Fibroblast of lung (primary cell): Measurements from ENCODE around the gene EMSY.

Experiments used
- EZH2 ChIP-seq: IDR thresholded peaks from 2 replicates; pipeline ENCODE4 v1.5.1; 2012; ENCODE audit warnings: low read length, control low read depth, mild to moderate bottlenecking; ENCODE audit errors: missing control alignments
- TF ChIP-seq, protein P1 (sequence below), 2 donors: IDR thresholded peaks in 1 of 2; conservative IDR thresholded peaks in 1 of 2; 1 replicate in 1 of 2; 2 replicates in 1 of 2; pipeline ENCODE4 v1.5.1; 2011 to 2012; ENCODE audit warnings: low read length in 2 of 2, control low read depth in 1 of 2, inconsistent platforms in 1 of 2, low read depth in 1 of 2, mild to moderate bottlenecking in 1 of 2

- no peak for TF ChIP-seq EZH2
- TF ChIP-seq, protein P1, sequence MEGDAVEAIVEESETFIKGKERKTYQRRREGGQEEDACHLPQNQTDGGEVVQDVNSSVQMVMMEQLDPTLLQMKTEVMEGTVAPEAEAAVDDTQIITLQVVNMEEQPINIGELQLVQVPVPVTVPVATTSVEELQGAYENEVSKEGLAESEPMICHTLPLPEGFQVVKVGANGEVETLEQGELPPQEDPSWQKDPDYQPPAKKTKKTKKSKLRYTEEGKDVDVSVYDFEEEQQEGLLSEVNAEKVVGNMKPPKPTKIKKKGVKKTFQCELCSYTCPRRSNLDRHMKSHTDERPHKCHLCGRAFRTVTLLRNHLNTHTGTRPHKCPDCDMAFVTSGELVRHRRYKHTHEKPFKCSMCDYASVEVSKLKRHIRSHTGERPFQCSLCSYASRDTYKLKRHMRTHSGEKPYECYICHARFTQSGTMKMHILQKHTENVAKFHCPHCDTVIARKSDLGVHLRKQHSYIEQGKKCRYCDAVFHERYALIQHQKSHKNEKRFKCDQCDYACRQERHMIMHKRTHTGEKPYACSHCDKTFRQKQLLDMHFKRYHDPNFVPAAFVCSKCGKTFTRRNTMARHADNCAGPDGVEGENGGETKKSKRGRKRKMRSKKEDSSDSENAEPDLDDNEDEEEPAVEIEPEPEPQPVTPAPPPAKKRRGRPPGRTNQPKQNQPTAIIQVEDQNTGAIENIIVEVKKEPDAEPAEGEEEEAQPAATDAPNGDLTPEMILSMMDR (conservative IDR thresholded peaks at IDR 0.05 in 1 of 2, IDR thresholded peaks at IDR 0.05 in 1 of 2; ENCODE audit: low read depth in 1 of 2, low read length in 2 of 2) = no peak
These were observed 65.5 kb downstream of the EMSY start for GRCh38 chr11:76510060-76511047.
